ENCODE data around the gene SYT11.
A peak's percentile ranks its signal among the peaks of the same experiment; 100 is the strongest.

The SYT11 gene

GRCh38 chr1:155872527-155872926, 13.2 kb downstream of the SYT11 start:
- H3K4me3 Mint-ChIP-seq: no peak overlapping the region

GRCh38 chr1:155873860-155874259, 14.5 kb downstream of the SYT11 start:
- Mint-ChIP-seq H3K9me3 (no peaks in the 10 kb centered on the region), H3K4me1 (peaks cover 10% of the 10 kb centered on the region), H3K27ac (ENCODE audit: low read depth) (no peak overlapping the region), H3K4me3 (no peak overlapping the region), H3K36me3 (ENCODE audit: insufficient read depth) (peaks cover 17% of the 10 kb centered on the region), H3K27me3 (no peaks in the 10 kb centered on the region)
- DNase-seq (ENCODE audit: low spot score in 2 of 2): no peak
- no peak for ATAC-seq (replicated peaks; ENCODE audit: extremely low read depth, poor library complexity, severe bottlenecking)

More at GRCh38 chr1:155872527-155872926, 13.2 kb downstream of the SYT11 start:
- Mint-ChIP-seq H3K36me3 (ENCODE audit: insufficient read depth) (peaks cover 21% of the 10 kb centered on the region), H3K4me1 (peaks cover 13% of the 10 kb centered on the region), H3K27me3 (no peaks in the 10 kb centered on the region), H3K27ac (ENCODE audit: low read depth) (no peak overlapping the region), H3K9me3 (no peaks in the 10 kb centered on the region)
- DNase-seq (ENCODE audit: low spot score in 2 of 2): no peak
- ATAC-seq (replicated peaks; ENCODE audit: extremely low read depth, poor library complexity, severe bottlenecking): no peak

GRCh38 chr1:155877945-155878344, 18.6 kb downstream of the SYT11 start:
- H3K36me3 Mint-ChIP-seq (ENCODE audit: insufficient read depth): peaks cover 25% of the 10 kb centered on the region
- no peak overlapping the region for H3K4me3 Mint-ChIP-seq
- no peaks in the 10 kb centered on the region for H3K27me3 Mint-ChIP-seq
- H3K9me3 Mint-ChIP-seq: no peaks in the 10 kb centered on the region
- no peak for DNase-seq (ENCODE audit: low spot score in 2 of 2)
- H3K27ac Mint-ChIP-seq (ENCODE audit: low read depth): peak overlapping the region; percentile 81
- no peak for ATAC-seq (replicated peaks; ENCODE audit: extremely low read depth, poor library complexity, severe bottlenecking)
- H3K4me1 Mint-ChIP-seq: no peaks in the 10 kb centered on the region

- no peak for DNase-seq (ENCODE audit: low spot score in 2 of 2)
- Mint-ChIP-seq H3K4me1 (no peaks in the 10 kb centered on the region), H3K9me3 (no peaks in the 10 kb centered on the region), H3K27me3 (no peaks in the 10 kb centered on the region), H3K4me3 (no peak overlapping the region), H3K27ac (ENCODE audit: low read depth) (no peak overlapping the region), H3K36me3 (ENCODE audit: insufficient read depth) (peaks cover 33% of the 10 kb centered on the region)
- no peak for ATAC-seq (replicated peaks; ENCODE audit: extremely low read depth, poor library complexity, severe bottlenecking)
These were observed 20.9 kb downstream of the SYT11 start for GRCh38 chr1:155880251-155880650.

- DNase-seq (ENCODE audit: low spot score in 2 of 2): no peak
- Mint-ChIP-seq H3K9me3 (no peaks in the 10 kb centered on the region), H3K27ac (ENCODE audit: low read depth) (no peak overlapping the region), H3K4me1 (no peaks in the 10 kb centered on the region), H3K27me3 (no peaks in the 10 kb centered on the region), H3K4me3 (no peak overlapping the region), H3K36me3 (ENCODE audit: insufficient read depth) (peaks cover 32% of the 10 kb centered on the region)
- ATAC-seq (replicated peaks; ENCODE audit: extremely low read depth, poor library complexity, severe bottlenecking): no peak
These were observed 21.6 kb downstream of the SYT11 start for GRCh38 chr1:155880950-155881349.

GRCh38 chr1:155882235-155882634, 22.9 kb downstream of the SYT11 start:
- H3K4me1 Mint-ChIP-seq: no peaks in the 10 kb centered on the region
- ATAC-seq (replicated peaks; ENCODE audit: extremely low read depth, poor library complexity, severe bottlenecking) (no peak), DNase-seq (ENCODE audit: low spot score in 2 of 2) (no peak)
- peaks cover 39% of the 10 kb centered on the region for H3K36me3 Mint-ChIP-seq (ENCODE audit: insufficient read depth)
- H3K4me3 Mint-ChIP-seq: no peak overlapping the region
- no peaks in the 10 kb centered on the region for H3K9me3 Mint-ChIP-seq
- H3K27me3 Mint-ChIP-seq: no peaks in the 10 kb centered on the region
- H3K27ac Mint-ChIP-seq (ENCODE audit: low read depth): no peak overlapping the region

GRCh38 chr1:155882766-155883165, 23.4 kb downstream of the SYT11 start:
- Mint-ChIP-seq H3K4me3 (no peak overlapping the region), H3K27me3 (no peaks in the 10 kb centered on the region), H3K27ac (ENCODE audit: low read depth) (no peak overlapping the region), H3K9me3 (no peaks in the 10 kb centered on the region), H3K4me1 (no peaks in the 10 kb centered on the region), H3K36me3 (ENCODE audit: insufficient read depth) (peaks cover 39% of the 10 kb centered on the region)
- DNase-seq (ENCODE audit: low spot score in 2 of 2): no peak
- ATAC-seq (replicated peaks; ENCODE audit: extremely low read depth, poor library complexity, severe bottlenecking): no peak

- H3K36me3 Mint-ChIP-seq (ENCODE audit: insufficient read depth): peaks cover 39% of the 10 kb centered on the region
- H3K4me3 Mint-ChIP-seq: no peak overlapping the region
- peak overlapping the region; percentile 49 for H3K27ac Mint-ChIP-seq (ENCODE audit: low read depth)
- DNase-seq (ENCODE audit: low spot score in 2 of 2) (no peak), ATAC-seq (replicated peaks; ENCODE audit: extremely low read depth, poor library complexity, severe bottlenecking) (no peak)
- no peaks in the 10 kb centered on the region for H3K4me1 Mint-ChIP-seq
- H3K9me3 Mint-ChIP-seq: no peaks in the 10 kb centered on the region
- H3K27me3 Mint-ChIP-seq: no peaks in the 10 kb centered on the region
These were observed 24.9 kb downstream of the SYT11 start for GRCh38 chr1:155884031-155884960.

GRCh38 chr1:155884982-155885381, 25.6 kb downstream of the SYT11 start:
- H3K27ac Mint-ChIP-seq (ENCODE audit: low read depth): no peak overlapping the region
- no peaks in the 10 kb centered on the region for H3K27me3 Mint-ChIP-seq
- ATAC-seq (replicated peaks; ENCODE audit: extremely low read depth, poor library complexity, severe bottlenecking) (no peak), DNase-seq (ENCODE audit: low spot score in 2 of 2) (no peak)
- no peaks in the 10 kb centered on the region for H3K4me1 Mint-ChIP-seq
- H3K36me3 Mint-ChIP-seq (ENCODE audit: insufficient read depth): peaks cover 37% of the 10 kb centered on the region
- no peak overlapping the region for H3K4me3 Mint-ChIP-seq
- no peaks in the 10 kb centered on the region for H3K9me3 Mint-ChIP-seq

GRCh38 chr1:155888481-155888880, 29.1 kb downstream of the SYT11 start:
- no peaks in the 10 kb centered on the region for H3K27me3 Mint-ChIP-seq
- peaks cover 24% of the 10 kb centered on the region for H3K36me3 Mint-ChIP-seq (ENCODE audit: insufficient read depth)
- DNase-seq (ENCODE audit: low spot score in 2 of 2): no peak
- no peak for ATAC-seq (replicated peaks; ENCODE audit: extremely low read depth, poor library complexity, severe bottlenecking)
- no peak overlapping the region for H3K27ac Mint-ChIP-seq (ENCODE audit: low read depth)
- peaks cover 6% of the 10 kb centered on the region for H3K4me1 Mint-ChIP-seq
- H3K9me3 Mint-ChIP-seq: no peaks in the 10 kb centered on the region
- H3K4me3 Mint-ChIP-seq: no peak overlapping the region

GRCh38 chr1:155889566-155889965, 30.2 kb downstream of the SYT11 start:
- peaks cover 16% of the 10 kb centered on the region for H3K36me3 Mint-ChIP-seq (ENCODE audit: insufficient read depth)
- no peak for ATAC-seq (replicated peaks; ENCODE audit: extremely low read depth, poor library complexity, severe bottlenecking)
- H3K27me3 Mint-ChIP-seq: no peaks in the 10 kb centered on the region
- H3K9me3 Mint-ChIP-seq: no peaks in the 10 kb centered on the region
- H3K4me3 Mint-ChIP-seq: no peak overlapping the region
- H3K27ac Mint-ChIP-seq (ENCODE audit: low read depth): no peak overlapping the region
- no peak for DNase-seq (ENCODE audit: low spot score in 2 of 2)
- H3K4me1 Mint-ChIP-seq: peaks cover 11% of the 10 kb centered on the region

- DNase-seq (ENCODE audit: low spot score in 2 of 2) (no peak), ATAC-seq (replicated peaks; ENCODE audit: extremely low read depth, poor library complexity, severe bottlenecking) (no peak)
- no peak overlapping the region for H3K27ac Mint-ChIP-seq (ENCODE audit: low read depth)
- no peaks in the 10 kb centered on the region for H3K9me3 Mint-ChIP-seq
- no peak overlapping the region for H3K4me3 Mint-ChIP-seq
- H3K4me1 Mint-ChIP-seq: peaks cover 11% of the 10 kb centered on the region
- no peaks in the 10 kb centered on the region for H3K27me3 Mint-ChIP-seq
- H3K36me3 Mint-ChIP-seq (ENCODE audit: insufficient read depth): peaks cover 13% of the 10 kb centered on the region
These were observed 30.9 kb downstream of the SYT11 start for GRCh38 chr1:155890251-155890650.

GRCh38 chr1:155892796-155893195, 33.4 kb downstream of the SYT11 start:
- Mint-ChIP-seq H3K27ac (ENCODE audit: low read depth) (peak overlapping the region; percentile 33), H3K36me3 (ENCODE audit: insufficient read depth) (peaks cover 6% of the 10 kb centered on the region), H3K27me3 (no peaks in the 10 kb centered on the region), H3K4me3 (no peak overlapping the region), H3K9me3 (no peaks in the 10 kb centered on the region), H3K4me1 (peaks cover 11% of the 10 kb centered on the region)
- ATAC-seq (replicated peaks; ENCODE audit: extremely low read depth, poor library complexity, severe bottlenecking): no peak
- DNase-seq (ENCODE audit: low spot score in 2 of 2): no peak

All from central memory CD8-positive, alpha-beta T cell (primary cell).